Fibroblast of lung (primary cell): ENCODE data around the gene TLR8. TPM values are rescaled to one million over a fixed set of nuclear protein-coding genes. Genes with fewer than 3 reads are reported as not detected.

ENCODE experiments used
- DNase-seq, 2 donors: peaks; one replicate each; pipeline versions ENCODE4 v3.0.0 to v3.0.0-alpha.2; 2010; ENCODE audit warnings: low read depth in 2 of 2
- H2AFZ ChIP-seq: 2 replicates; pipeline ENCODE4 v1.5.1; 2012; ENCODE audit warnings: low read length, control low read depth, inconsistent platforms
- H3K27ac ChIP-seq: 2 replicates; pipeline ENCODE4 v1.5.1; 2011; ENCODE audit warnings: low read length, control low read depth; ENCODE audit not compliant: insufficient read depth
- H3K27me3 ChIP-seq: 2 replicates; pipeline ENCODE4 v1.5.1; 2011; ENCODE audit warnings: mild to moderate bottlenecking, low read length; ENCODE audit not compliant: control insufficient read depth, insufficient read depth
- H3K36me3 ChIP-seq: 2 replicates; pipeline ENCODE4 v1.5.1; 2011; ENCODE audit warnings: low read length; ENCODE audit not compliant: control insufficient read depth, insufficient read depth
- H3K4me1 ChIP-seq: 2 replicates; pipeline ENCODE4 v1.5.1; 2011; ENCODE audit warnings: low read length; ENCODE audit not compliant: control insufficient read depth, insufficient read depth; ENCODE audit errors: extremely low read depth
- H3K4me2 ChIP-seq: 2 replicates; pipeline ENCODE4 v1.5.1; 2011; ENCODE audit warnings: low read length, control low read depth; ENCODE audit not compliant: insufficient read depth; ENCODE audit errors: extremely low read depth
- H3K4me3 ChIP-seq, 4 experiments: fragments of 200-600 bp in 1 of 4; sonication (generic) in 1 of 4; replicated peaks in 1 of 4; 2 replicates each; pipeline ENCODE4 v1.5.1; 2011 to 2016; ENCODE audit warnings: low read length in 4 of 4, low read depth in 3 of 4, mild to moderate bottlenecking in 3 of 4, control low read depth in 2 of 4, inconsistent platforms in 1 of 4, mixed read lengths in 1 of 4; ENCODE audit not compliant: insufficient read depth in 1 of 4; ENCODE audit errors: control extremely low read depth in 1 of 4
- H3K79me2 ChIP-seq: 2 replicates; pipeline ENCODE4 v1.5.1; 2012; ENCODE audit warnings: mild to moderate bottlenecking, low read length, inconsistent platforms; ENCODE audit not compliant: control insufficient read depth, insufficient read depth
- H3K9ac ChIP-seq: 2 replicates; pipeline ENCODE4 v1.5.1; 2011; ENCODE audit warnings: mild to moderate bottlenecking, low read length, control low read depth; ENCODE audit not compliant: insufficient read depth
- H3K9me3 ChIP-seq: 2 replicates; pipeline ENCODE4 v1.5.1; 2012; ENCODE audit warnings: low read depth, low read length; ENCODE audit not compliant: control insufficient read depth, insufficient read depth
- H4K20me1 ChIP-seq: 2 replicates; pipeline ENCODE4 v1.5.1; 2011; ENCODE audit warnings: low read length; ENCODE audit not compliant: control insufficient read depth, insufficient read depth; ENCODE audit errors: extremely low read depth
- CTCF ChIP-seq, 2 donors: IDR thresholded peaks in 1 of 2; conservative IDR thresholded peaks in 1 of 2; 1 replicate in 1 of 2; 2 replicates in 1 of 2; pipeline ENCODE4 v1.5.1; 2011 to 2012; ENCODE audit warnings: low read length in 2 of 2, control low read depth in 1 of 2, inconsistent platforms in 1 of 2, low read depth in 1 of 2, mild to moderate bottlenecking in 1 of 2
- EZH2 ChIP-seq: IDR thresholded peaks from 2 replicates; pipeline ENCODE4 v1.5.1; 2012; ENCODE audit warnings: low read length, control low read depth, mild to moderate bottlenecking; ENCODE audit errors: missing control alignments
- polyA plus RNA-seq, 2 donors: library from polyadenylated mRNA; depleted of rRNA in 1 of 2; stranded (reverse) in 1 of 2; unstranded in 1 of 2; fragments of >200 nt; gene quantifications; 2 replicates each; pipeline ENCODE4 v1.2.1, GENCODE V29; 2011 to 2012; ENCODE audit warnings: missing spikeins in 1 of 2
- total RNA-seq: library from RNA; depleted of rRNA; stranded (reverse); fragments of >200 nt; gene quantifications from 2 replicates; pipeline ENCODE4 v1.2.1, GENCODE V29; 2014

The TLR8 gene
- total and polyA plus RNA-seq, 2 donors (not counting 1 experiment from before 2014, with no cell fraction given), result not detected

GRCh38 chrX:12892716-12893115 is 13.7 kb upstream of the TLR8 start:
- no peak overlapping the region for H2AFZ ChIP-seq
- H3K9me3 ChIP-seq, result no peaks in the 10 kb centered on the region
- no peak overlapping the region for H3K27ac ChIP-seq
- no peaks in the 10 kb centered on the region for H3K4me1 ChIP-seq
- H3K36me3 ChIP-seq, result no peaks in the 10 kb centered on the region
- H3K9ac ChIP-seq, result no peak overlapping the region
- no peaks in the 10 kb centered on the region for H3K79me2 ChIP-seq
- H4K20me1 ChIP-seq, result no peaks in the 10 kb centered on the region
- H3K4me2 ChIP-seq, result no peak overlapping the region
- no peak for DNase-seq
- H3K27me3 ChIP-seq, result no peaks in the 10 kb centered on the region
- no peak overlapping the region for H3K4me3 ChIP-seq
- TF ChIP-seq EZH2 (no peak), CTCF (conservative IDR thresholded peaks at IDR 0.05 in 1 of 2, IDR thresholded peaks at IDR 0.05 in 1 of 2; ENCODE audit: low read depth in 1 of 2, low read length in 2 of 2) (no peak)

GRCh38 chrX:12894074-12895030 is 12.1 kb upstream of the TLR8 start:
- Histone ChIP-seq H2AFZ (no peak overlapping the region), H3K27me3 (no peaks in the 10 kb centered on the region), H3K9me3 (no peaks in the 10 kb centered on the region), H3K4me1 (no peaks in the 10 kb centered on the region), H3K4me2 (no peak overlapping the region), H3K27ac (no peak overlapping the region), H3K79me2 (no peaks in the 10 kb centered on the region), H3K4me3 (no peak overlapping the region), H4K20me1 (no peaks in the 10 kb centered on the region), H3K36me3 (no peaks in the 10 kb centered on the region), H3K9ac (no peak overlapping the region)
- TF ChIP-seq EZH2 (no peak), CTCF (conservative IDR thresholded peaks at IDR 0.05 in 1 of 2, IDR thresholded peaks at IDR 0.05 in 1 of 2; ENCODE audit: low read depth in 1 of 2, low read length in 2 of 2) (peak; percentile 61 to 69)
- peak; percentile 4 to 38 for DNase-seq

- no peak overlapping the region for H3K27ac ChIP-seq
- no peaks in the 10 kb centered on the region for H3K4me1 ChIP-seq
- no peak overlapping the region for H3K4me3 ChIP-seq
- H3K27me3 ChIP-seq, result no peaks in the 10 kb centered on the region
- H3K4me2 ChIP-seq, result no peak overlapping the region
- DNase-seq, result peak in 1 of 2 donors; percentile 18
- H3K36me3 ChIP-seq, result no peaks in the 10 kb centered on the region
- no peaks in the 10 kb centered on the region for H3K79me2 ChIP-seq
- no peak overlapping the region for H3K9ac ChIP-seq
- H4K20me1 ChIP-seq, result no peaks in the 10 kb centered on the region
- no peak overlapping the region for H2AFZ ChIP-seq
- no peaks in the 10 kb centered on the region for H3K9me3 ChIP-seq
- TF ChIP-seq CTCF (conservative IDR thresholded peaks at IDR 0.05 in 1 of 2, IDR thresholded peaks at IDR 0.05 in 1 of 2; ENCODE audit: low read depth in 1 of 2, low read length in 2 of 2) (no peak), EZH2 (no peak)
Measured at GRCh38 chrX:12895866-12896265, 10.6 kb upstream of the TLR8 start.
